ENCODE data around the gene APOL2. TPM values are rescaled to one million over a fixed set of nuclear protein-coding genes. Genes with fewer than 3 reads are reported as not detected.
"Not testable (repeated sequence)": the region's sequence is repeated elsewhere in the genome, so short reads cannot be mapped to it uniquely, and the experiment has no call there.

The APOL2 gene
- total RNA-seq, 1 experiment from 2014 or later = 23.8 TPM

- Histone ChIP-seq H3K36me3 (no peaks in the 10 kb centered on the region), H3K27ac (no peak overlapping the region), H3K27me3 (replicated peaks) (no peaks in the 10 kb centered on the region), H3K4me1 (replicated peaks) (peaks cover 20% of the 10 kb centered on the region), H3K9me3 (replicated peaks) (no peaks in the 10 kb centered on the region), H3K4me3 (no peak overlapping the region)
- DNase-seq (ENCODE audit: low read depth in 1 of 2, low spot score in 2 of 2) = no peak
Measured at GRCh38 chr22:36256478-36256877, 17.2 kb upstream of the APOL2 start.

GRCh38 chr22:36255572-36255971 lies 16.2 kb upstream of the APOL2 start:
- H3K4me3 ChIP-seq; H3K27ac ChIP-seq; DNase-seq (ENCODE audit: low read depth in 1 of 2, low spot score in 2 of 2); H3K9me3 ChIP-seq (replicated peaks); H3K27me3 ChIP-seq (replicated peaks); H3K36me3 ChIP-seq: not testable (repeated sequence)
- peaks cover 20% of the 10 kb centered on the region for H3K4me1 ChIP-seq (replicated peaks)

- Histone ChIP-seq H3K4me3 (peak overlapping the region; percentile 34), H3K9me3 (replicated peaks) (no peaks in the 10 kb centered on the region), H3K27ac (peak overlapping the region; percentile 34; the same call in 1 of the 2 replicates), H3K27me3 (replicated peaks) (no peaks in the 10 kb centered on the region), H3K4me1 (replicated peaks) (peaks cover 20% of the 10 kb centered on the region), H3K36me3 (no peaks in the 10 kb centered on the region)
- DNase-seq (ENCODE audit: low read depth in 1 of 2, low spot score in 2 of 2) = no peak
Measured at GRCh38 chr22:36253523-36254490, 14.5 kb upstream of the APOL2 start.

GRCh38 chr22:36252754-36253522 lies 13.6 kb upstream of the APOL2 start, which contains the start of gene APOL1:
TSS of gene APOL1 (plus strand) at chr22:36253133. CDS start at chr22:36254956, 1,823 bp downstream.
- Histone ChIP-seq H3K36me3 (no peaks in the 10 kb centered on the region), H3K4me1 (replicated peaks) (peaks cover 20% of the 10 kb centered on the region), H3K27ac (peak within 1 kb of the TSS; percentile 34; the same call in 1 of the 2 replicates), H3K9me3 (replicated peaks) (no peaks in the 10 kb centered on the region), H3K4me3 (peak within 1 kb of the TSS; percentile 34), H3K27me3 (replicated peaks) (no peaks in the 10 kb centered on the region)
- peak in 1 of 2 experiments; percentile 67 for DNase-seq (ENCODE audit: low read depth in 1 of 2, low spot score in 2 of 2)

GRCh38 chr22:36251979-36252608 lies 12.8 kb upstream of the APOL2 start:
- not testable (repeated sequence) for H3K27ac ChIP-seq; H3K9me3 ChIP-seq (replicated peaks); DNase-seq (ENCODE audit: low read depth in 1 of 2, low spot score in 2 of 2); H3K36me3 ChIP-seq; H3K27me3 ChIP-seq (replicated peaks); H3K4me3 ChIP-seq
- H3K4me1 ChIP-seq (replicated peaks) = peaks cover 20% of the 10 kb centered on the region

GRCh38 chr22:36250292-36250960 lies 11.1 kb upstream of the APOL2 start:
- not testable (repeated sequence) for H3K9me3 ChIP-seq (replicated peaks); H3K27ac ChIP-seq; H3K27me3 ChIP-seq (replicated peaks); H3K36me3 ChIP-seq; DNase-seq (ENCODE audit: low read depth in 1 of 2, low spot score in 2 of 2); H3K4me3 ChIP-seq
- H3K4me1 ChIP-seq (replicated peaks) = peaks cover 20% of the 10 kb centered on the region

GRCh38 chr22:36249160-36249559 lies 9.8 kb upstream of the APOL2 start:
- Histone ChIP-seq H3K27ac (no peak overlapping the region), H3K4me1 (replicated peaks) (peaks cover 27% of the 10 kb centered on the region), H3K4me3 (no peak overlapping the region), H3K9me3 (replicated peaks) (no peaks in the 10 kb centered on the region), H3K27me3 (replicated peaks) (no peaks in the 10 kb centered on the region), H3K36me3 (no peaks in the 10 kb centered on the region)
- DNase-seq (ENCODE audit: low read depth in 1 of 2, low spot score in 2 of 2) = no peak

- Histone ChIP-seq H3K4me1 (replicated peaks) (peaks cover 17% of the 10 kb centered on the region), H3K9me3 (replicated peaks) (no peaks in the 10 kb centered on the region), H3K36me3 (no peaks in the 10 kb centered on the region), H3K27ac (no peak overlapping the region), H3K4me3 (no peak overlapping the region), H3K27me3 (replicated peaks) (no peaks in the 10 kb centered on the region)
- DNase-seq (ENCODE audit: low read depth in 1 of 2, low spot score in 2 of 2) = no peak
Measured at GRCh38 chr22:36247955-36248354, 8.6 kb upstream of the APOL2 start.

- Histone ChIP-seq H3K36me3 (no peaks in the 10 kb centered on the region), H3K4me3 (no peak overlapping the region), H3K9me3 (replicated peaks) (no peaks in the 10 kb centered on the region), H3K27ac (no peak overlapping the region), H3K27me3 (replicated peaks) (no peaks in the 10 kb centered on the region), H3K4me1 (replicated peaks) (peaks cover 12% of the 10 kb centered on the region)
- no peak for DNase-seq (ENCODE audit: low read depth in 1 of 2, low spot score in 2 of 2)
Measured at GRCh38 chr22:36246718-36247117, 7.4 kb upstream of the APOL2 start.

- Histone ChIP-seq H3K36me3 (no peaks in the 10 kb centered on the region), H3K9me3 (replicated peaks) (no peaks in the 10 kb centered on the region), H3K27me3 (replicated peaks) (no peaks in the 10 kb centered on the region), H3K27ac (no peak overlapping the region), H3K4me3 (no peak overlapping the region), H3K4me1 (replicated peaks) (peaks cover 12% of the 10 kb centered on the region)
- no peak for DNase-seq (ENCODE audit: low read depth in 1 of 2, low spot score in 2 of 2)
Measured at GRCh38 chr22:36245805-36246356, 6.6 kb upstream of the APOL2 start.

- H3K4me1 ChIP-seq (replicated peaks) = peaks cover 15% of the 10 kb centered on the region
- H3K4me3 ChIP-seq = no peak overlapping the region
- H3K9me3 ChIP-seq (replicated peaks) = no peaks in the 10 kb centered on the region
- H3K27ac ChIP-seq = no peak overlapping the region
- peak in 1 of 2 experiments; percentile 19 for DNase-seq (ENCODE audit: low read depth in 1 of 2, low spot score in 2 of 2)
- no peaks in the 10 kb centered on the region for H3K36me3 ChIP-seq
- no peaks in the 10 kb centered on the region for H3K27me3 ChIP-seq (replicated peaks)
Measured at GRCh38 chr22:36244522-36245391, 5.4 kb upstream of the APOL2 start.

GRCh38 chr22:36243986-36244385 lies 4.7 kb upstream of the APOL2 start:
- no peaks in the 10 kb centered on the region for H3K36me3 ChIP-seq
- H3K4me3 ChIP-seq = no peak overlapping the region
- no peaks in the 10 kb centered on the region for H3K9me3 ChIP-seq (replicated peaks)
- no peak for DNase-seq (ENCODE audit: low read depth in 1 of 2, low spot score in 2 of 2)
- H3K27me3 ChIP-seq (replicated peaks) = no peaks in the 10 kb centered on the region
- no peak overlapping the region for H3K27ac ChIP-seq
- H3K4me1 ChIP-seq (replicated peaks) = peaks cover 18% of the 10 kb centered on the region

Data from SJSA1 (cell line).